Measurements from ENCODE around the gene PRKAR1B.

PRKAR1B gene

DNA sequence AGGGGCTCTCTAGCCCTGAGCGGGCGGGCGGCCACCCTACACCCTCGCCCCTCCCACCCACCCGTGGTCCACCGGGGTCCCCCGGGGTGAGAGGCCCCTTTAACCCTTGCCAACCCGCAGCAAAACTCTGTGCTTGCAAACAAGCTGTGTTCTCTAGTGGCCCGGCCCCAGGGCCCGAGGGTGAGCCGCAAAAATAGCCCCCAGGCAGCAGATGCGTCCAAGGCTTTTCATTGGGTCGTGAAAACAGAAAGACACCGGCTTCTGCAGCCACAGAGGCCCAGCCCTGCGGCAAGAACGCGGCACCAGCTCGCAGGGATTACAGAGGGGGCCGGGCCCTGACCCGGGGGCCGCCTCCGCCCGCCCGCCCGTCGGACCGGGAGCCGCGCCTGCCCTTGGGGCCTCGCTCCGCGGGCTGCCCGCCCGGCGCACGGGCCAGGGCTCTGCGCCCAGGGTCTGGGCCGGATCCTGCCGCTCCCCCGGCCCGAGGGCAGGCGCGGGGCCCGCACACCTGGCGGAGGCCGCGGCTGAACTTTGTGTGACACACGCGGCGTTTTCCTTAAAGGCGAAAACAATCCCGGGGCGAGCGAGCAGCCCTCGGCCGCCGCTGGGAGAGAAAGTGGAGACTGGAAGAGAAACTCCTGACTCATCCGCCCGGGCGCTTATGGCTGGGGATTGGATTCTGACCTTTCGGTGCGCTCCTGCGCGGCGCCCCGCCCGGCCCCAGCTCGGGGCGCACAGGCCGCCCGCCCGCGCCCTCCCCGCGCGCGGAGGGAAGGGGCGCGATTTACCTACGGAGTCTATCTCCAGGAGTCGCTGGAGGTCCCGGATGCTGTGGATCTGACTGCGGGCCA lies 210.2 kb downstream of the PRKAR1B start:
- no peak for DNase-seq

DNA sequence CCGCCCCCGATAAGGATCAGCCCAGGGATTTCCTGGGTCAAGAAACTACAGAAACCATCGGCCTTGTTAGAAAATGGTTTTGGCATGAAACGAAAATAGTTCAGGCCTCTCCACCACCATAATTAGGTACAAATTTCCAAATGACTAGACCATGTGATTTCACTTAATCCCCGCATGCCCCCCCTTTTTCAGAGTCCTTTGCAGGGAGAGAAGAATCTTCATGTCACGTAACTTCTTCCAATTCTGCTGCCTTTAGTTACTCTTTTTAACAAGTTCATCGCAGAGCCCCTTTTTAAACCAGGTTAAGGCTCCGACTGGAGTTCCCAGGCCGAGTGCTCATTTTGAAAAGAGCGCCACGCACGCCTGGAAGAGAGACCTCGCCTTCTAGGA lies 210.9 kb downstream of the PRKAR1B start:
- DNase-seq = no peak

DNA sequence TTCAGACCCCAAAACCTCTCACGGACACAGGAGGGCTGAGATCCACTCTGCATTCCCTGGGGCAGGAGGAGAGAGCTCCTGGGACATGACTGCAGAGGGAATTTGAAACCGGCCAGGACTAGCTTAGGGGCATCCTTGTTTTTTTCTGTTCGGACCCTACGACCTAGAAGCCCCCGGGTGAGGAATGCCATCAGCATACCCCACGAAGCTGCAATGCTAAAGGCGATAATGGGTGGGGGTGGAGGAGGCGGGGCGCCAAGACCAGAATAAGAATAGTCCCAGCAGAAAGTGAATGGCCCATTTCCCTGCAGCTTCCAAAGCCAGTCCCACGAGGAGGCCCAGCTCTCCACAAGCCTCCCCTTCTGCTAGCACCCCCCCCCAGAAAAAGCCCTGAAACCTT lies 211.5 kb downstream of the PRKAR1B start:
- no peak for DNase-seq

- no peak for DNase-seq
Observed at GRCh38 chr7:514651-515598, 212.2 kb downstream of the PRKAR1B start.

- DNase-seq = no peak
Observed at GRCh38 chr7:514242-514641, 212.8 kb downstream of the PRKAR1B start.

DNA sequence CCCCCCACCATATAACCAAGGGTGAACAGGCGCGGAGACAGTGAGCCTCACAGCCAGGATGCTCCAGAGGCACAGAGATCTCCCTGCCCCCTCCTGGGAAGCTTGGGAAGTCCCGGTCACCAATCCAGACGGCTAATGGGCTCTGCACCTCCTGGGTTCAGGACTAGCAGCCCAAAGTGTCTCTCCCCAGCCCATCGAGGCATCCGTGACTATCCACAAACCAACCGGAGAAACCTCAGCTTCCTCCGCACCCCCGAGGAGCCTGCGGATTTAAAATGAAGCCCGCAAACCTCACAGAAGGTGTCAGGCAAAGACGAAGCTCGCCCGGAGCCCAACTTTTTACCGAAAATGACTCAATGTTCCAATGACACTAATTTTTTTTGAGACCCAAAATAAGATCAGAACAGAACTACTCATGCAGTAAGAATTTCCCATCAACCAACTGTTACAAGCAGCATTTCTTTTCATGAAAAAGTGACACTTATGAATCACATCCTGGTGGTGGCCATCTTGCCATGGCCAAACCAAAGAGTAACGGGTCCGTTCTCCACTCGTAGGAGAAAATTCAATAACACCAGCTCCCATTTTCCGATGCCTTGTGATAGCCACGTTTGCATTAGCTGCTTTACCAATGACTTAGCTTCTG lies 213.4 kb downstream of the PRKAR1B start:
- DNase-seq = no peak

GRCh38 chr7:512541-513311 lies 214.4 kb downstream of the PRKAR1B start:
- no peak for DNase-seq

- no peak for DNase-seq
Observed at GRCh38 chr7:512146-512510, 215.0 kb downstream of the PRKAR1B start.

- no peak for DNase-seq
Observed at GRCh38 chr7:511476-512145, 215.5 kb downstream of the PRKAR1B start.

- no peak for DNase-seq
Observed at GRCh38 chr7:510782-511281, 216.2 kb downstream of the PRKAR1B start.

DNA sequence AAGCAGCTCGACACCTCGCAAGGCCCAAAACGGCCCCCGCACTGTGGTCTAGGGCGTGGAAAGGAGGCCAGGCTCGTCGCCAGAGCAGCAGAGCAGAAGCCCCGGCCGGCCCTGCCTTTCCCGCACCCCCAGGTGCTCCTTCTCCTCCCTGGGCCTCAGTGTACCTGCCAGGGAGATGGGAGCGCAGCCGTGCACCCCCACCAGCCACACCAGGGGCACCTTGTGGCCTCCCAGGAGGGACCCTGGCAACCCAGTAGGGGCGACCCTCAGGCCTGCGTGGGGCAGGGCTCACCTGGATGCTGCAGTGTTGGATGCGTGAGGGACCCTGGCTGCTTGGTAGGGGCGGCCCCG lies 217.0 kb downstream of the PRKAR1B start:
- DNase-seq = no peak

GRCh38 chr7:509426-510130 lies 217.5 kb downstream of the PRKAR1B start:
- DNase-seq = no peak

DNA sequence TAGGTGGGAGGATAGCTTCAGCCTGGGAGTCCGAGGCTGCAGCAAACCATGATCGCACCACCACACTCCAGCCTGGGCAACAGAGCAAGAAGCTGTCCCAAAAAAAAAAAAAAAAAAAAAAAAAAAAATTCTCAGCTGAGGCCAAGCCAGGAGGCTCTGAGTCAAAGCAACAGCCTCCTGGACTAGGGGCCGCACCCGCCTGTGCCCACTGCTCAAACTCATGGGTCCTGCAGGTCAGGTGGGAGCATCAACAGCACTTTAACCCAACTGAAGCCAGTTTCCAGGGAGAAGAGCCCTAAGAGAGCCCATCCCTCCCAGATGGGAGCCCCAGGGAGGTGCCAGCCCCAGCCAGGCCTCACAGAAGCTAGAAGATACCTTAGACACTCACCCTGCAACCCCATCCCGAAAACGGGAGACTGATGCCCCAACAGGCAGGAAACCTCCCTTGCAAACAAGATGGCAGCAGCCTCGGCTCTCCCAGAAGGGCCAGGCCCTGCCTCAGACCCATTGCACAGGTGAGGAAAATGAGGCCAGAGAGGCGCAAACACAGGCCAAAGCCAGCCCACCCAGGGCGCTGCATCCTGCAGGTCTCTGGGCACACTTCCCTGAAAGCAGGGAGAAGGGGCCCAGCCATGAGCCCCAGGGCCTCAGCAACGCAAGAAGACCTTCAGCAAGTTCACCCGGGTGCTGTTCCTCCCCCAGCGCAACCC lies 218.5 kb downstream of the PRKAR1B start:
- no peak for DNase-seq

DNA sequence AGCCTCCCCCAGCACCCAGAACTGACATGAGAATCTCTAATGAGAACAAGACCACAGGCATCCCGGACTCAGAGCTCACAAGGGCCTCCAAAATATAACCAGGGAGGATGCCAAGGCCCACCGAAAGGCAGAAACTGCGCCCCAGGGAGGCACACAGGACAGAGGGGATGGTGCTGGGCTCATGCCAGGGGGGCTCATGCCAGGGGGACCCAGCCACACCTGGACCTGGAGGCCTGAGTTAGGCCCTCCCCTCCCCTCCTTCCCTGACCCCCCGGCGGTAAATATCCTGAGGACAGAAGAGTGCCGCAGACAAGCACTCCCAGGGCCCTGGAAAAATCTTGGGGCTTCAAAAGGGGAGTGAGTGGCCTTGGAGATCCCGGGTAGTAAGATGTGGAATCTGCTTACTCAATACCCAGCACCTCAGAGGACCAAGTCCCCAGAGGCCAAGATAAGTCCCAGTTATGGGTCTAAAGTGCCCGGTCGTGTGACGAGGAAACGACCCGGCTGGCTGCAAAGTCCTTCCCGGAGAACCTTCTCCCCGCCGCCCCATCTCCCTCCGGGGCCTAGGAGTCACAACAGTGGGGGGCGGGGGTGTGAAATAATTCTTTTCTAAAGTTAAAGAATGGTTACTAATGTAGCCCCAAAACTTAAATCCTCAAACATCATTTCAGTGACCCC lies 219.3 kb downstream of the PRKAR1B start:
- no peak for DNase-seq

- no peak for DNase-seq
Observed at GRCh38 chr7:506921-507622, 220.0 kb downstream of the PRKAR1B start.

- no peak for DNase-seq
Observed at GRCh38 chr7:506391-506831, 220.7 kb downstream of the PRKAR1B start.

- no peak for DNase-seq
Observed at GRCh38 chr7:505171-505570, 221.9 kb downstream of the PRKAR1B start.

DNA sequence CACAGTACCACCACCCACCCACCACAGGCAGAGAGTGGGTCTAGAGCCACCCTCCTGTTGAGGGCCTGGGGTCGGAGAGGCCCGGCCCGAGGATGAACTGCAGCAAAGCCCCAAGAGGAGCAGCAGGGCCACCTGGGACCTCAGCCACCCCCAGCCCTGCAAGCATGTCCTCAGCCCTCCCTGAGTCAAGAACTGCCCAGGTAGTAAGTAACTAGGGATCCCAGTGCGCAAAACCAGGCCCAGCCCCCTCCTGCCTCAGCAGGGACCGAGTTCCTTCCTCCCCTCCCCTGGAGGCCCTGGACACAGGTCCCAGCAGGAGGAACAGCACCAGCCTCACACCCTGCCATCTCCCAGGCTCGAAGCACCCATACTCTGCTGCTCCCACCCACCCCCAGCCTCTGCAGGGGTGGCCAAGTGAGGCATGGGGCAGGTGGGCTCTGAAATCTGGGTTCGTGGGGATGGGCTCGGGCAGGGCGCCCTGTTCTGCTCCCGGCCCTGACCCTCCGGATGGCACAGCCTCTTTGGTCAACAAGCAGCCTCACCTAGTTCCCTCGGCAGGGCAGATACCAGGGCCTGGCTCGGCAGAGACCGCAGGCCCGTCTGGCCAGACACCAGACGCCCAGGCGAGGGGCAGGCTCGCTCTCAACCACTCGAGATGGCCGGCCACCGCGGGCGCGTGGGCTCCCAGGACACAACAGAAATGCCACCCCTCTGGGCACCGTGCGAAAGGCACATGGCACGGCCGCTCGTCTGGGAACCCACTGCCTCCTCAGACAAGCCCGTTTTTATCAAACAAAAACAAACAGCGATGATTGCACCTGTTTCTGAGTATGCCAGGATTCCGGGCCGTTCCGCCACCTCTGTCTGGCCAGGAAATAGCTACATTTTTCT lies 222.6 kb downstream of the PRKAR1B start:
- DNase-seq = no peak
